GM12873 (cell line): ENCODE measurements around the gene HIBADH.

Source experiments
- TF ChIP-seq, protein P1 (sequence below): IDR thresholded peaks from 2 replicates; pipeline ENCODE4 v1.5.1; 2012; ENCODE audit warnings: low read depth, mild to moderate bottlenecking, moderate library complexity, low read length, control low read depth; ENCODE audit not compliant: insufficient read depth; ENCODE audit errors: missing control alignments

HIBADH gene

GRCh38 chr7:27607210-27607606 is 55.5 kb downstream of the HIBADH start:
- TF ChIP-seq, protein P1, sequence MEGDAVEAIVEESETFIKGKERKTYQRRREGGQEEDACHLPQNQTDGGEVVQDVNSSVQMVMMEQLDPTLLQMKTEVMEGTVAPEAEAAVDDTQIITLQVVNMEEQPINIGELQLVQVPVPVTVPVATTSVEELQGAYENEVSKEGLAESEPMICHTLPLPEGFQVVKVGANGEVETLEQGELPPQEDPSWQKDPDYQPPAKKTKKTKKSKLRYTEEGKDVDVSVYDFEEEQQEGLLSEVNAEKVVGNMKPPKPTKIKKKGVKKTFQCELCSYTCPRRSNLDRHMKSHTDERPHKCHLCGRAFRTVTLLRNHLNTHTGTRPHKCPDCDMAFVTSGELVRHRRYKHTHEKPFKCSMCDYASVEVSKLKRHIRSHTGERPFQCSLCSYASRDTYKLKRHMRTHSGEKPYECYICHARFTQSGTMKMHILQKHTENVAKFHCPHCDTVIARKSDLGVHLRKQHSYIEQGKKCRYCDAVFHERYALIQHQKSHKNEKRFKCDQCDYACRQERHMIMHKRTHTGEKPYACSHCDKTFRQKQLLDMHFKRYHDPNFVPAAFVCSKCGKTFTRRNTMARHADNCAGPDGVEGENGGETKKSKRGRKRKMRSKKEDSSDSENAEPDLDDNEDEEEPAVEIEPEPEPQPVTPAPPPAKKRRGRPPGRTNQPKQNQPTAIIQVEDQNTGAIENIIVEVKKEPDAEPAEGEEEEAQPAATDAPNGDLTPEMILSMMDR, result no peak

DNA sequence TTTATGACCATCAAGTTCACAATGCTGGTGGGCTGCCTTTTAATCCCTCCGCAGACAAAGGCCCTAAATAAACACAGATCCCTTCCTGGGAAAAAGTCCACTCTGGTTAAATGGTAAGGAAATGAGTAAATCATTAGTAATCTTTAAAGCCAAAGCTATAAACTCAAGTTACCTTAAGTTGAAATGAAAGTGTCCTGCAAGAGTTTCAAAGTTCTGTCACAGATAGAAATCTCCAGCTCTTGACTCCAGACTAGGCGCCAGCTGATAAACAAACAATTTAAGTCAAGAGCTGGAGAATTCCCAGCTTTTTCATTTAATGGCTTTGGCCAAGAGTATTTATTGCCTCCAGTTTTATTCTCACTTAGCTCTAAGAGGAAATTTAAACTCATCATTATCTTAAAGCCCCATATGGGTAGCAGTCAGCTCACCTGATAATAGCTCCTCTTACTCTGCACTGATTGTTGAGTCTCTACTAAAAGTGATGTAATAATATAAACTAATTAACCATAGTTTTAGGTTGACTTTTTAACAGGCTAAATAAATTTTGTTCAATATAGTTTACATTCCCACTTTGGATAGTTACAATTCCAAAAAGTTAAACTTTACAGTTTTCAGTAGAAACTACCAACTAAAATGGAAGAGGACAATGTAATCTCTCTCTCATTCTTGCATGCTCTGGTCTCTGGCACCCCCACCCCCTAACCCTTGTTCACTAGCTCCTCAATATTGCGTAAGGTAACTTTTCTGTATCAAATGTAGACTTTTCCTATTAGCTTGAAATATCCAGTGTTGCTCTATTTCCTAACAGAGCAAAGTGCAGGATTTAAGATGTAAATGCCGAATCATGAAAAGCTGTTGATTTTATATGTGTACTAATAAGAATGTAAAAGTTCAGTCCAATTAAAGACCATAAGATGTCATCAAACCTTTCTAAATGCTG is 56.1 kb downstream of the HIBADH start:
- TF ChIP-seq, protein P1, result no peak

- TF ChIP-seq, protein P1, result peak; percentile 25
These were observed 56.9 kb downstream of the HIBADH start for GRCh38 chr7:27605689-27606269.

DNA sequence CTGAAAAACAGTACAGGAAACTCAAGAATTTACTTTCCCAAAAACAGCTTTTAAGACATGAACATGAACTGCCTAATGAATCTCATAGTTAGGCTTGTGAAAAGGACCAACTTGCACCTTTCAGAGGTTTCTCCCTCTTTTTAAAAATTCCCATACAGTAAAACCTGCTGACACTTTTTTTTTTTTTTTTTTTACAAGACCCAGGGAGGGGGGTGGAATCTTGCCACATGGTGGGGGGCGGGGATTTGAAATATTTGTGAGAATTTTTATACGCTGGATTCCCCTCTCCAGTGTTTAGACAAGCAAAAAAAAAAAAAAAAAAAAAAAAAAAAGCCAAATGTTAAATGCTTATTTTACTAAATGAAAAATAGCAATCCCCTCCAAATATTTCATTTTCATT is 57.4 kb downstream of the HIBADH start:
- TF ChIP-seq, protein P1, result no peak

DNA sequence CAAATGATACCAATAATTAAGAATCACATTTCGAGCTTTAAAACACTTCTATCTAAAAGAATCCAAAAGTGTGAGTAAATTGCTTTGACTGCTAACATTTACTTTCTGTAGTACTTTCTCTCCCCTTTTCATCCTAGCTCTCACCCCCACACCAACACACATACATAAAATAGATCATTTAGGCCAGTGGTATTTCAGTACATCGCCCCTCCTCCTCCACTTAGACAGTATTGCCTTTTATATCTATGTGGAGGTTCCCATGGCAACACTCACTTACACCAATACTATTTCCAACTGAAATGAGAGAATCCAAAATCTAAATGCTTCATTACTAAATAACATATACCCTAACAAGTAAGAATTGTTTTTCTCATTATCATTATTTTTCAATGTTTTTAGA is 58.9 kb downstream of the HIBADH start:
- TF ChIP-seq, protein P1, result no peak

GRCh38 chr7:27602766-27603165 is 59.9 kb downstream of the HIBADH start:
- TF ChIP-seq, protein P1, result no peak

GRCh38 chr7:27601217-27601616 is 61.5 kb downstream of the HIBADH start:
- TF ChIP-seq, protein P1, result no peak
